Measurements from ENCODE around the gene CNOT3. TPM values are rescaled to one million over a fixed set of nuclear protein-coding genes. Genes with fewer than 3 reads are reported as not detected.

Gene CNOT3
- total and polyA plus RNA-seq, 9 of the 15 experiments (the other 6 are each of a cell fraction or from before 2014, with no cell fraction given) = 0.27 to 60.4 (median 9.9) TPM

DNA sequence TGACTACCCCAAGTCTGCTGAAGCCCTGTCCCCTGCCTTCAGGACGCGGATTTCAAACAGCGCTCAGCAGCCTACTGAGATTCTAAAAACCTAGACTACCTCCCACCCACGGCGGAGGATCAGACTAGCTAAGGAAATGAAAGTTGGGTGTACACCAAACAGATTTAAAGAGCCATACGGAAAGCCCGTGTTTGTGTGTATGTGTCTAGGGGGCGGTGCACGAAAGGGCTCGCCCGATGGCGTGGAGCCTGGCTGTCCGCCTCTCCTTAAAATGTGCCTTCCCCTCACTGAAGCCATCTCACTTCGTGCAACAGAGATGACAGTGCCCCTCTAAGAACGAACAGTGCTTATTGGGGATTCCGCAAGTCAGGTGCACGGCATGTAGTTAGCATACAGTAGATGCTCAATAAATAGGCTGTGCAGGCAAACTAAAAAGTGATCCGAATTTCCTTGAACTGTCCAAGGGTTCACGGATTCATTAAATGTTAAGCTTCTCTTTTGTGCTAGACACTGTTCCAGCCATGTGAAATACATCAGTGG lies 21.3 kb downstream of the CNOT3 start (continued):
- TF ChIP-seq, protein P1, sequence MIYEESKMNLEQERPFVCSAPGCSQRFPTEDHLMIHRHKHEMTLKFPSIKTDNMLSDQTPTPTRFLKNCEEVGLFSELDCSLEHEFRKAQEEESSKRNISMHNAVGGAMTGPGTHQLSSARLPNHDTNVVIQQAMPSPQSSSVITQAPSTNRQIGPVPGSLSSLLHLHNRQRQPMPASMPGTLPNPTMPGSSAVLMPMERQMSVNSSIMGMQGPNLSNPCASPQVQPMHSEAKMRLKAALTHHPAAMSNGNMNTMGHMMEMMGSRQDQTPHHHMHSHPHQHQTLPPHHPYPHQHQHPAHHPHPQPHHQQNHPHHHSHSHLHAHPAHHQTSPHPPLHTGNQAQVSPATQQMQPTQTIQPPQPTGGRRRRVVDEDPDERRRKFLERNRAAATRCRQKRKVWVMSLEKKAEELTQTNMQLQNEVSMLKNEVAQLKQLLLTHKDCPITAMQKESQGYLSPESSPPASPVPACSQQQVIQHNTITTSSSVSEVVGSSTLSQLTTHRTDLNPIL (CRISPR knock-in tag; IDR thresholded peaks at IDR 0.05) = no peak
- TF ChIP-seq MECOM (CRISPR knock-in tag; IDR thresholded peaks at IDR 0.05) = no peak
- TF ChIP-seq SMARCC2 (IDR thresholded peaks at IDR 0.05; ENCODE audit: low read depth) = no peak
- no peak for TF ChIP-seq NR3C1 (CRISPR knock-in tag; IDR thresholded peaks at IDR 0.05)
- TF ChIP-seq CHD1 (IDR thresholded peaks at IDR 0.05; ENCODE audit: low read length) = no peak
- no peak for TF ChIP-seq PML (IDR thresholded peaks at IDR 0.05; ENCODE audit: low read length)
- TF ChIP-seq, protein P2, sequence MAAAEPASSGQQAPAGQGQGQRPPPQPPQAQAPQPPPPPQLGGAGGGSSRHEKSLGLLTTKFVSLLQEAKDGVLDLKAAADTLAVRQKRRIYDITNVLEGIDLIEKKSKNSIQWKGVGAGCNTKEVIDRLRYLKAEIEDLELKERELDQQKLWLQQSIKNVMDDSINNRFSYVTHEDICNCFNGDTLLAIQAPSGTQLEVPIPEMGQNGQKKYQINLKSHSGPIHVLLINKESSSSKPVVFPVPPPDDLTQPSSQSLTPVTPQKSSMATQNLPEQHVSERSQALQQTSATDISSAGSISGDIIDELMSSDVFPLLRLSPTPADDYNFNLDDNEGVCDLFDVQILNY (CRISPR knock-in tag; IDR thresholded peaks at IDR 0.05) = 0 out of 2 replicates have a peak, but pooled peaks have one; percentile 23
- TF ChIP-seq, protein P3, sequence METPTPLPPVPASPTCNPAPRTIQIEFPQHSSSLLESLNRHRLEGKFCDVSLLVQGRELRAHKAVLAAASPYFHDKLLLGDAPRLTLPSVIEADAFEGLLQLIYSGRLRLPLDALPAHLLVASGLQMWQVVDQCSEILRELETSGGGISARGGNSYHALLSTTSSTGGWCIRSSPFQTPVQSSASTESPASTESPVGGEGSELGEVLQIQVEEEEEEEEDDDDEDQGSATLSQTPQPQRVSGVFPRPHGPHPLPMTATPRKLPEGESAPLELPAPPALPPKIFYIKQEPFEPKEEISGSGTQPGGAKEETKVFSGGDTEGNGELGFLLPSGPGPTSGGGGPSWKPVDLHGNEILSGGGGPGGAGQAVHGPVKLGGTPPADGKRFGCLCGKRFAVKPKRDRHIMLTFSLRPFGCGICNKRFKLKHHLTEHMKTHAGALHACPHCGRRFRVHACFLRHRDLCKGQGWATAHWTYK (CRISPR knock-in tag; IDR thresholded peaks at IDR 0.05) = 0 out of 2 replicates have a peak, but pooled peaks have one; percentile 40
- peak; percentile 66 for TF ChIP-seq SMARCA5 (IDR thresholded peaks at IDR 0.05)
- 0 out of 2 replicates have a peak, but pooled peaks have one; percentile 10 for TF ChIP-seq ZNF175 (CRISPR knock-in tag; IDR thresholded peaks at IDR 0.05; ENCODE audit: low read depth)
- TF ChIP-seq GABPA (tag; conservative IDR thresholded peaks at IDR 0.05; ENCODE audit: low read depth) = no peak
- no peak for TF ChIP-seq RBM34 (IDR thresholded peaks at IDR 0.05; ENCODE audit: borderline replicate concordance, insufficient read depth, low read length)
- TF ChIP-seq, protein P4, sequence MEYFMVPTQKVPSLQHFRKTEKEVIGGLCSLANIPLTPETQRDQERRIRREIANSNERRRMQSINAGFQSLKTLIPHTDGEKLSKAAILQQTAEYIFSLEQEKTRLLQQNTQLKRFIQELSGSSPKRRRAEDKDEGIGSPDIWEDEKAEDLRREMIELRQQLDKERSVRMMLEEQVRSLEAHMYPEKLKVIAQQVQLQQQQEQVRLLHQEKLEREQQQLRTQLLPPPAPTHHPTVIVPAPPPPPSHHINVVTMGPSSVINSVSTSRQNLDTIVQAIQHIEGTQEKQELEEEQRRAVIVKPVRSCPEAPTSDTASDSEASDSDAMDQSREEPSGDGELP (CRISPR knock-in tag; IDR thresholded peaks at IDR 0.05; ENCODE audit: borderline replicate concordance) = no peak
- TF ChIP-seq ILK (tag; IDR thresholded peaks at IDR 0.05; ENCODE audit: borderline replicate concordance, low read depth) = no peak
- no peak for TF ChIP-seq ETV5 (CRISPR knock-in tag; IDR thresholded peaks at IDR 0.05; ENCODE audit: low read depth)
- no peak for TF ChIP-seq TRIM28 (IDR thresholded peaks at IDR 0.05)
- no peak for TF ChIP-seq POLR2A (conservative IDR thresholded peaks at IDR 0.05)
- TF ChIP-seq ZNF253 (CRISPR knock-in tag; conservative IDR thresholded peaks at IDR 0.05) = no peak
- no peak for TF ChIP-seq ZNF354B (CRISPR knock-in tag; IDR thresholded peaks at IDR 0.05)
- TF ChIP-seq, protein P5, sequence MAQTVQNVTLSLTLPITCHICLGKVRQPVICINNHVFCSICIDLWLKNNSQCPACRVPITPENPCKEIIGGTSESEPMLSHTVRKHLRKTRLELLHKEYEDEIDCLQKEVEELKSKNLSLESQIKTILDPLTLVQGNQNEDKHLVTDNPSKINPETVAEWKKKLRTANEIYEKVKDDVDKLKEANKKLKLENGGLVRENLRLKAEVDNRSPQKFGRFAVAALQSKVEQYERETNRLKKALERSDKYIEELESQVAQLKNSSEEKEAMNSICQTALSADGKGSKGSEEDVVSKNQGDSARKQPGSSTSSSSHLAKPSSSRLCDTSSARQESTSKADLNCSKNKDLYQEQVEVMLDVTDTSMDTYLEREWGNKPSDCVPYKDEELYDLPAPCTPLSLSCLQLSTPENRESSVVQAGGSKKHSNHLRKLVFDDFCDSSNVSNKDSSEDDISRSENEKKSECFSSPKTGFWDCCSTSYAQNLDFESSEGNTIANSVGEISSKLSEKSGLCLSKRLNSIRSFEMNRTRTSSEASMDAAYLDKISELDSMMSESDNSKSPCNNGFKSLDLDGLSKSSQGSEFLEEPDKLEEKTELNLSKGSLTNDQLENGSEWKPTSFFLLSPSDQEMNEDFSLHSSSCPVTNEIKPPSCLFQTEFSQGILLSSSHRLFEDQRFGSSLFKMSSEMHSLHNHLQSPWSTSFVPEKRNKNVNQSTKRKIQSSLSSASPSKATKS (CRISPR knock-in tag; IDR thresholded peaks at IDR 0.05) = no peak
- peak in 1 of 2 experiments; percentile 25; a peak in 1 of 4 replicates for TF ChIP-seq HDAC1 (IDR thresholded peaks at IDR 0.05)
- TF ChIP-seq CHCHD3 (CRISPR knock-in tag; IDR thresholded peaks at IDR 0.05) = no peak
- no peak for TF ChIP-seq NRF1 (conservative IDR thresholded peaks at IDR 0.05 in 1 of 2, IDR thresholded peaks at IDR 0.05 in 1 of 2)
- peak; percentile 24; the same call in 1 of the 2 replicates for TF ChIP-seq TEAD4 (IDR thresholded peaks at IDR 0.05; ENCODE audit: low read length)
- TF ChIP-seq TEAD4 (CRISPR knock-in tag; IDR thresholded peaks at IDR 0.05; ENCODE audit: borderline replicate concordance) = no peak

Data from K562 (cell line).